MM.1S (cell line): ENCODE data around the gene ODC1.

Experiments used
- DNase-seq: peaks from one replicate; pipeline ENCODE4 v3.0.0-alpha.2; 2015
- H2AFZ ChIP-seq: fragments of 300-600 bp; sonication (generic); 2 replicates; pipeline ENCODE4 v1.6.0; 2016; ENCODE audit warnings: antibody characterized with exemption, low read length
- H3F3A ChIP-seq: fragments of 300-600 bp; sonication (generic); 2 replicates; pipeline ENCODE4 v1.6.1; 2016; ENCODE audit warnings: mild to moderate bottlenecking, antibody characterized with exemption, low read length, moderate library complexity, mixed read lengths; ENCODE audit not compliant: insufficient read depth
- H3K27ac ChIP-seq: fragments of 300-600 bp; sonication (generic); 2 replicates; pipeline ENCODE4 v1.5.1; 2016; ENCODE audit warnings: mild to moderate bottlenecking, low read length
- H3K27me3 ChIP-seq: fragments of 300-600 bp; sonication (generic); replicated peaks from 2 replicates; pipeline ENCODE4 v1.6.0; 2016; ENCODE audit warnings: low read length; ENCODE audit not compliant: insufficient read depth
- H3K36me3 ChIP-seq: fragments of 300-600 bp; sonication (generic); replicated peaks from 2 replicates; pipeline ENCODE4 v1.6.1; 2016; ENCODE audit warnings: mild to moderate bottlenecking, low read length, mixed read lengths; ENCODE audit not compliant: insufficient read depth
- H3K4me1 ChIP-seq: fragments of 300-600 bp; sonication (generic); 2 replicates; pipeline ENCODE4 v1.6.1; 2016; ENCODE audit warnings: low read length, mixed read lengths
- H3K4me2 ChIP-seq: fragments of 300-600 bp; sonication (generic); 2 replicates; pipeline ENCODE4 v1.6.0; 2016; ENCODE audit warnings: low read depth, low read length
- H3K4me3 ChIP-seq: fragments of 300-600 bp; sonication (generic); 2 replicates; pipeline ENCODE4 v1.5.1; 2016; ENCODE audit warnings: low read length, mixed read lengths
- H3K79me2 ChIP-seq: fragments of 300-600 bp; sonication (generic); 2 replicates; pipeline ENCODE4 v1.6.1; 2016; ENCODE audit warnings: mixed run types, low read length, mixed read lengths
- H3K9ac ChIP-seq: fragments of 300-600 bp; sonication (generic); 2 replicates; pipeline ENCODE4 v1.6.1; 2016; ENCODE audit warnings: low read length, mixed read lengths
- H3K9me2 ChIP-seq: fragments of 300-600 bp; sonication (generic); replicated peaks from 2 replicates; pipeline ENCODE4 v1.6.1; 2016; ENCODE audit warnings: mild to moderate bottlenecking, low read length, mixed read lengths; ENCODE audit not compliant: insufficient read depth
- H3K9me3 ChIP-seq: fragments of 300-600 bp; sonication (generic); replicated peaks from 2 replicates; pipeline ENCODE4 v1.6.1; 2016; ENCODE audit warnings: mild to moderate bottlenecking, low read length, mixed read lengths; ENCODE audit not compliant: insufficient read depth
- H4K20me1 ChIP-seq: fragments of 300-600 bp; sonication (generic); 2 replicates; pipeline ENCODE4 v1.6.1; 2016; ENCODE audit warnings: mild to moderate bottlenecking, low read length, moderate library complexity, mixed read lengths; ENCODE audit not compliant: insufficient read depth
- CTCF ChIP-seq: fragments of 300-600 bp; sonication (generic); IDR thresholded peaks from 2 replicates; pipeline ENCODE4 v1.5.1; 2016; ENCODE audit warnings: antibody characterized with exemption, low read length, mixed read lengths
- EZH2 ChIP-seq: fragments of 300-600 bp; sonication (generic); optimal IDR thresholded peaks from 2 replicates; pipeline ENCODE3; 2017; ENCODE audit warnings: low read depth, mild to moderate bottlenecking, antibody characterized with exemption, low read length, mixed read lengths
- EZH2phosphoT487 ChIP-seq: fragments of 300-600 bp; sonication (generic); IDR thresholded peaks from 2 replicates; pipeline ENCODE4 v1.6.1; 2018; ENCODE audit warnings: antibody characterized with exemption, low read length

ODC1 gene

GRCh38 chr2:10435820-10436204, 12.3 kb downstream of the ODC1 start:
- H4K20me1 ChIP-seq = peaks cover 9% of the 10 kb centered on the region
- no peak for TF ChIP-seq EZH2phosphoT487
- no peak for TF ChIP-seq EZH2
- TF ChIP-seq CTCF = no peak
- no peak overlapping the region for H3K4me2 ChIP-seq

GRCh38 chr2:10434886-10435819, 13.0 kb downstream of the ODC1 start:
- Histone ChIP-seq H3K27ac (no peak overlapping the region), H3K27me3 (no peaks in the 10 kb centered on the region), H3K9ac (peak overlapping the region; percentile 35; the same call in 1 of the 2 replicates), H3K9me3 (no peaks in the 10 kb centered on the region), H3K36me3 (peaks cover 6% of the 10 kb centered on the region), H3K4me3 (no peak overlapping the region), H3K9me2 (no peaks in the 10 kb centered on the region), H3K4me1 (no peaks in the 10 kb centered on the region), H3K4me2 (peak overlapping the region; percentile 45; the same call in 1 of the 2 replicates), H3F3A (peaks cover 29% of the 10 kb centered on the region), H4K20me1 (peaks cover 7% of the 10 kb centered on the region), H2AFZ (0 out of 2 replicates have a peak overlapping the region, but pooled peaks have one; percentile 42), H3K79me2 (no peaks in the 10 kb centered on the region)
- TF ChIP-seq EZH2phosphoT487 (no peak), CTCF (peak; percentile 96), EZH2 (no peak)
- peak; percentile 74 for DNase-seq

More at GRCh38 chr2:10435820-10436204, 12.3 kb downstream of the ODC1 start:
- DNase-seq = no peak
- Histone ChIP-seq H3K4me3 (no peak overlapping the region), H3F3A (peaks cover 35% of the 10 kb centered on the region), H2AFZ (no peak overlapping the region), H3K9me2 (no peaks in the 10 kb centered on the region), H3K79me2 (no peaks in the 10 kb centered on the region), H3K4me1 (no peaks in the 10 kb centered on the region), H3K9me3 (no peaks in the 10 kb centered on the region), H3K27ac (no peak overlapping the region), H3K36me3 (peaks cover 13% of the 10 kb centered on the region), H3K9ac (no peak overlapping the region), H3K27me3 (no peaks in the 10 kb centered on the region)

- Histone ChIP-seq H3F3A (peaks cover 19% of the 10 kb centered on the region), H3K27ac (no peak overlapping the region), H3K36me3 (no peaks in the 10 kb centered on the region), H3K27me3 (no peaks in the 10 kb centered on the region), H3K4me2 (peak overlapping the region; percentile 45; the same call in 1 of the 2 replicates), H3K9me3 (no peaks in the 10 kb centered on the region), H3K79me2 (no peaks in the 10 kb centered on the region), H3K4me1 (no peaks in the 10 kb centered on the region), H2AFZ (0 out of 2 replicates have a peak overlapping the region, but pooled peaks have one; percentile 42), H3K9me2 (no peaks in the 10 kb centered on the region), H4K20me1 (0 out of 2 replicates have a peak, but pooled peaks cover 1% of the 10 kb centered on the region), H3K9ac (peak overlapping the region; percentile 35; the same call in 1 of the 2 replicates), H3K4me3 (no peak overlapping the region)
- DNase-seq = no peak
- no peak for TF ChIP-seq CTCF
- TF ChIP-seq EZH2phosphoT487 = no peak
- no peak for TF ChIP-seq EZH2
Observed at GRCh38 chr2:10433947-10434885, 13.9 kb downstream of the ODC1 start.
